Mesenchymal stem cell (in vitro differentiated cells and primary cell): ENCODE results near the gene ATP8A1.

Experiments
- DNase-seq: peaks from one replicate; pipeline ENCODE4 v3.0.0-alpha.2; 2013
- H2AFZ ChIP-seq: one replicate; pipeline ENCODE4 v1.6.1; 2013; ENCODE audit warnings: low read depth, mild to moderate bottlenecking, control low read depth, inconsistent platforms, low read length, moderate library complexity
- H2AK5ac ChIP-seq: 2 replicates; pipeline ENCODE4 v1.6.1; 2013; ENCODE audit warnings: low read length, moderate library complexity, mild to moderate bottlenecking, inconsistent platforms; ENCODE audit not compliant: severe bottlenecking
- H2BK120ac ChIP-seq: one replicate; pipeline ENCODE4 v1.6.1; 2013; ENCODE audit warnings: low read depth, mild to moderate bottlenecking, inconsistent platforms, low read length, moderate library complexity
- H2BK12ac ChIP-seq, 2 experiments: one replicate each; pipeline ENCODE4 v1.6.1; 2013; ENCODE audit warnings: inconsistent platforms in 2 of 2, low read length in 2 of 2, mild to moderate bottlenecking in 2 of 2, moderate library complexity in 2 of 2, control low read depth in 1 of 2
- H2BK15ac ChIP-seq: one replicate; pipeline ENCODE4 v1.6.1; 2013; ENCODE audit warnings: mild to moderate bottlenecking, low read depth, inconsistent platforms; ENCODE audit not compliant: poor library complexity, severe bottlenecking
- H2BK5ac ChIP-seq: 2 replicates; pipeline ENCODE4 v1.6.1; 2013; ENCODE audit warnings: low read depth, mild to moderate bottlenecking, low read length, control low read depth, inconsistent platforms; ENCODE audit not compliant: poor library complexity, severe bottlenecking
- H3K14ac ChIP-seq, 2 experiments: one replicate each; pipeline ENCODE4 v1.6.1; 2013; ENCODE audit warnings: inconsistent platforms in 2 of 2, low read length in 2 of 2, control low read depth in 1 of 2, mild to moderate bottlenecking in 1 of 2, moderate library complexity in 1 of 2
- H3K18ac ChIP-seq, 2 experiments: one replicate each; pipeline ENCODE4 v1.6.1; 2013; ENCODE audit warnings: inconsistent platforms in 2 of 2, low read length in 2 of 2, control low read depth in 1 of 2, low read depth in 1 of 2, mild to moderate bottlenecking in 1 of 2
- H3K23ac ChIP-seq, 2 experiments: one replicate each; pipeline ENCODE4 v1.6.1; 2013; ENCODE audit warnings: inconsistent platforms in 2 of 2, low read length in 2 of 2, mild to moderate bottlenecking in 2 of 2, moderate library complexity in 2 of 2, control low read depth in 1 of 2
- H3K27ac ChIP-seq: 2 replicates; pipeline ENCODE4 v1.5.1; 2013; ENCODE audit warnings: mild to moderate bottlenecking, moderate library complexity, low read length, control low read depth, inconsistent platforms; ENCODE audit not compliant: poor library complexity, severe bottlenecking
- H3K27me3 ChIP-seq, 2 experiments: 2 replicates each; pipeline versions ENCODE4 v1.6.1 to v1.7.0; 2013; ENCODE audit warnings: low read length in 2 of 2, mild to moderate bottlenecking in 2 of 2, moderate library complexity in 2 of 2, control low read depth in 1 of 2, inconsistent platforms in 1 of 2; ENCODE audit not compliant: control insufficient read depth in 1 of 2, insufficient read depth in 1 of 2
- H3K36me3 ChIP-seq, 2 experiments: 2 replicates each; pipeline versions ENCODE4 v1.6.1 to v1.7.0; 2013; ENCODE audit warnings: low read length in 2 of 2, control low read depth in 1 of 2, inconsistent platforms in 1 of 2, low read depth in 1 of 2, mild to moderate bottlenecking in 1 of 2; ENCODE audit not compliant: insufficient read depth in 2 of 2, control insufficient read depth in 1 of 2
- H3K4ac ChIP-seq, 2 experiments: one replicate each; pipeline ENCODE4 v1.6.1; 2013; ENCODE audit warnings: inconsistent platforms in 2 of 2, low read length in 2 of 2, mild to moderate bottlenecking in 2 of 2, moderate library complexity in 2 of 2, control low read depth in 1 of 2, low read depth in 1 of 2
- H3K4me1 ChIP-seq: 2 replicates; pipeline ENCODE4 v1.6.1; 2013; ENCODE audit warnings: low read depth, low read length, control low read depth; ENCODE audit not compliant: control insufficient read depth, insufficient read depth
- H3K4me2 ChIP-seq: 2 replicates; pipeline ENCODE4 v1.6.1; 2013; ENCODE audit warnings: low read length, mild to moderate bottlenecking, inconsistent platforms; ENCODE audit not compliant: poor library complexity, severe bottlenecking
- H3K4me3 ChIP-seq, 2 experiments: 2 replicates each; pipeline versions ENCODE4 v1.5.1 to v1.7.0; 2013; ENCODE audit warnings: low read length in 2 of 2, mild to moderate bottlenecking in 2 of 2, control low read depth in 1 of 2, low read depth in 1 of 2; ENCODE audit not compliant: insufficient read depth in 1 of 2
- H3K79me1 ChIP-seq: replicated peaks from 2 replicates; pipeline ENCODE4 v1.6.1; 2013; ENCODE audit warnings: mild to moderate bottlenecking, control low read depth, low read length, inconsistent platforms; ENCODE audit not compliant: poor library complexity, severe bottlenecking
- H3K9ac ChIP-seq: 2 replicates; pipeline ENCODE4 v1.7.0; 2013; ENCODE audit warnings: mild to moderate bottlenecking, low read length, moderate library complexity
- H3K9me3 ChIP-seq: 2 replicates; pipeline ENCODE4 v1.7.0; 2013; ENCODE audit warnings: mild to moderate bottlenecking, low read length; ENCODE audit not compliant: control insufficient read depth
- H4K8ac ChIP-seq: one replicate; pipeline ENCODE4 v1.6.1; 2013; ENCODE audit warnings: inconsistent platforms, mild to moderate bottlenecking, low read length, moderate library complexity
- H4K91ac ChIP-seq: one replicate; pipeline ENCODE4 v1.6.1; 2013; ENCODE audit warnings: mild to moderate bottlenecking, low read length, inconsistent platforms
- WGBS: methylation state at CpG from one replicate; pipeline ENCODE4 v1.1.7; 2013; ENCODE audit warnings: mixed read lengths; 5-methylcytosine and 5-hydroxymethylcytosine counted together

The ATP8A1 gene

DNA sequence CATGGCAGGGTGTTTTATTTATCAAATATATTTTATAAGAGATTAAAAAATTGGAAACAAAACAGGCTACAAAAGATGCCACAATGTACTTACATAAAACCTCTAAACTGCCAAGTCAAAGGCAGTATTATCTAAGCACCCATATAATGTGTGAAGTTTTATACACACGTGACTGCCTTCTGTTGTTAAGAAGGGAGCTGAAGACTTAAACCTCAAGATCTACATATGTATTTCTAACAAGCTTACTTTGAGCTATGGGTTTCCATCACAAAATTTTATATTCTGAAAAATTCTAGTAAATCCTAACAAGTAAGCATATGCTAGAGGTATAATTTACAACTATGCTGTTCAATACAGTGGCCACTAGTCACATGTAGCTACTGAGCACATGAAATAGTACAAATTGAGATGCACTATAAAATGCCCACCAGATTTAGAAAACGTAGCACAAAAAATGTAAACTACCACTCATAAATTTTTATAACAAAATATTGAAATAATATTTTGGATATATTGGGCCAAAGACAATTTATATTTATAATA lies 9.8 kb downstream of the ATP8A1 start:
- no peak overlapping the region for H3K4me2 ChIP-seq
- WGBS = no CpG with 5 or more reads among the region's 2 CpGs
- H2AK5ac ChIP-seq = no peak overlapping the region
- H3K18ac ChIP-seq = no peak overlapping the region
- H2AFZ ChIP-seq = no peak overlapping the region
- no peak overlapping the region for H3K9ac ChIP-seq
- H4K8ac ChIP-seq = no peak overlapping the region
- H2BK15ac ChIP-seq = no peak overlapping the region
- no peaks in the 10 kb centered on the region for H3K36me3 ChIP-seq
- no peak overlapping the region for H3K23ac ChIP-seq
- no peak overlapping the region for H3K4me3 ChIP-seq
- H3K4ac ChIP-seq = no peak overlapping the region
- no peak overlapping the region for H2BK5ac ChIP-seq
- DNase-seq = no peak
- no peaks in the 10 kb centered on the region for H3K4me1 ChIP-seq
- no peak overlapping the region for H3K27ac ChIP-seq
- H3K79me1 ChIP-seq = peaks cover 1% of the 10 kb centered on the region
- H3K14ac ChIP-seq = no peak overlapping the region
- no peak overlapping the region for H4K91ac ChIP-seq
- no peak overlapping the region for H2BK12ac ChIP-seq
- H2BK120ac ChIP-seq = no peak overlapping the region
- H3K27me3 ChIP-seq = peaks cover 0 to 17% of the 10 kb centered on the region in 2 experiments
- H3K9me3 ChIP-seq = peaks cover 3% of the 10 kb centered on the region

DNA sequence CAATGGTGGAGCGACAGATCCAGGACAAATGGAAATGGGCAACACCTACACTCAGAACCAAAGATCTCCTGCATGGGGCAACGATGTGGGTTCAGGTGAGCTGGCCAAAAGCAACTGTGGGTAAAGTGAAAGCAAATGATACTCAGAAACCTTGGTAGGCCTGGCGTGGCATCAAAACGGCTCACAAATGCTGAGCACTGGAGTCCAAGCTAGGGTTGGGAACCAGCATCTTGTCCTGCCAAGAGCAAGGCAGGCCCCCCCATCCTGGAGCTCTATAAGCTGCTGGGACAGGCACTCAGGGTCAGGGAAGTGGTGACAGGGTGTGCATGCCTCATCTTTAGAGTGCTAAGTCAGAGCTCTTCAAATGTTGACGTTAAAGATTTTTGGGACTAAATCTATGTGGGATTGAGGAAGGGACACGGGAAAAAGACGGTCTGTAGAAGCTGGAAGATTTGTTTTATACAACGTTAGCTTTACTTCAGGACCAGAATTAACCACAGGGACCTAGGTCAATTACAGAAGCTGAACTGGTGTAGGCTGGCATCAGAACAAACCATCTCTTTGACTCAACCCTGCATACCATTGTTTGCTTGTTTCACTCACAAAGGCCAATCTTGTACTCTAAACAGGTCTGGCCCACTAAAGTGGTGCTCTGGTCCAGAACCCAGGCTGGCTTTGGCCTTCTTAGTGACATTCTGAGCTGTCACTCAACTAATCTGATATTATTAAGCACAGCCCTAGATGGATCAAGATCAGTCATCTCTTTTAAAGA lies 10.7 kb downstream of the ATP8A1 start:
- H3K27me3 ChIP-seq = peaks cover 0 to 8% of the 10 kb centered on the region in 2 experiments
- H3K9ac ChIP-seq = no peak overlapping the region
- H3K23ac ChIP-seq = no peak overlapping the region
- H2BK12ac ChIP-seq = no peak overlapping the region
- H3K9me3 ChIP-seq = no peaks in the 10 kb centered on the region
- no peak overlapping the region for H3K18ac ChIP-seq
- H2BK120ac ChIP-seq = no peak overlapping the region
- no peak overlapping the region for H3K4me2 ChIP-seq
- DNase-seq = no peak
- H3K4me1 ChIP-seq = no peaks in the 10 kb centered on the region
- H4K8ac ChIP-seq = no peak overlapping the region
- H2BK5ac ChIP-seq = no peak overlapping the region
- H2BK15ac ChIP-seq = no peak overlapping the region
- no peak overlapping the region for H2AFZ ChIP-seq
- no peak overlapping the region for H2AK5ac ChIP-seq
- H3K79me1 ChIP-seq = peaks cover 1% of the 10 kb centered on the region
- no peak overlapping the region for H3K27ac ChIP-seq
- no peaks in the 10 kb centered on the region for H3K36me3 ChIP-seq
- H3K4me3 ChIP-seq = no peak overlapping the region
- H3K4ac ChIP-seq = no peak overlapping the region
- no peak overlapping the region for H3K14ac ChIP-seq
- H4K91ac ChIP-seq = no peak overlapping the region
- WGBS = 92% methylated on average over 8 of the region's 8 CpGs

DNA sequence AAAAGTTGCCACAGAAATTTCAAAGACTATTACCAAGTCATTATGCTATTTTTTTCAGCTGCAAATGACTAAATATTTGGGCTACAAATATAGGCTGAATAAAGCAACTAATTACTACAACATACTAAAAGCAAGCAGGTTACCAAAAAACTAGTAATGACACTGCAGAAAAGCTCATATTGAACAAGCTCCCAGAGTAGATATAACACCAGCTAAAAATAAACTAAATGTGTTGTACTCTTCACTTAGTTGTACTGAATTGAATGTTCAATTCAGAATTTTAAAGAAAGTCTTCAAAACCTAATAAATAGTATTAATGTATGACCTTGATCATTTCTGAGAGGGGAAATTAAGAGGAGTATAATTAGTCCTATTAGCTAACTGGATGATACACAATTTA lies 12.0 kb downstream of the ATP8A1 start:
- no peak overlapping the region for H3K23ac ChIP-seq
- no peak overlapping the region for H3K4ac ChIP-seq
- no peak overlapping the region for H3K18ac ChIP-seq
- no peak overlapping the region for H3K27ac ChIP-seq
- no peak overlapping the region for H3K9ac ChIP-seq
- no peak overlapping the region for H2BK5ac ChIP-seq
- no peak overlapping the region for H2BK120ac ChIP-seq
- H3K27me3 ChIP-seq = peaks cover 0 to 5% of the 10 kb centered on the region in 2 experiments
- H3K9me3 ChIP-seq = no peaks in the 10 kb centered on the region
- H3K4me1 ChIP-seq = no peaks in the 10 kb centered on the region
- H3K14ac ChIP-seq = no peak overlapping the region
- no peak overlapping the region for H4K8ac ChIP-seq
- H2BK15ac ChIP-seq = no peak overlapping the region
- H2BK12ac ChIP-seq = no peak overlapping the region
- H3K4me3 ChIP-seq = no peak overlapping the region
- no peaks in the 10 kb centered on the region for H3K36me3 ChIP-seq
- H4K91ac ChIP-seq = no peak overlapping the region
- H3K79me1 ChIP-seq = peaks cover 1% of the 10 kb centered on the region
- H2AK5ac ChIP-seq = no peak overlapping the region
- H2AFZ ChIP-seq = no peak overlapping the region
- no peak overlapping the region for H3K4me2 ChIP-seq
- DNase-seq = no peak

DNA sequence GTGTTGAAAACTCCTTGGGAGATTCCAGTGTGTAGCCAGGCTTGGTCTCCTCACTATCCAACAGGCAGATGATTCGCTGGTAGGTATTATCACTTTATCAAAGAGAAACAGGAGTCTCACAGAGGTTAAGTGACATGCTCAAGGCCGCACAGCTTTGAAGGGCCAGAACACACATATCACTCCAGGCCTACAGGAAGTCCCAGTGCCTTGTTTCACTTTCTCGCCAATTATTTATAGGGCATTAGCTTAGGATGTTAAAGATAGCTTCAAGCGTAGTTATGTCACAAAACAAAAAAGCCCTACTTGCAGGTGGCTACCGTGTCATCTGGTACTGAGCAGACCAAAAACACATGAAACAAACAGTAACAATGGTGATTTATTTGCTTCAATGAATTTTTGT lies 13.2 kb downstream of the ATP8A1 start:
- no peak overlapping the region for H3K18ac ChIP-seq
- H3K9me3 ChIP-seq = no peaks in the 10 kb centered on the region
- no peak overlapping the region for H3K23ac ChIP-seq
- no peaks in the 10 kb centered on the region for H3K27me3 ChIP-seq
- H3K4me2 ChIP-seq = no peak overlapping the region
- no peaks in the 10 kb centered on the region for H3K36me3 ChIP-seq
- peaks cover 1% of the 10 kb centered on the region for H3K79me1 ChIP-seq
- H2AFZ ChIP-seq = no peak overlapping the region
- H4K91ac ChIP-seq = no peak overlapping the region
- H3K27ac ChIP-seq = no peak overlapping the region
- DNase-seq = no peak
- 88% methylated on average over 4 of the region's 5 CpGs for WGBS
- H2BK12ac ChIP-seq = no peak overlapping the region
- H3K14ac ChIP-seq = no peak overlapping the region
- no peak overlapping the region for H2AK5ac ChIP-seq
- H3K4ac ChIP-seq = peak overlapping the region in 1 of 2 experiments; percentile 6
- no peak overlapping the region for H4K8ac ChIP-seq
- no peak overlapping the region for H3K4me3 ChIP-seq
- H3K4me1 ChIP-seq = no peaks in the 10 kb centered on the region
- no peak overlapping the region for H2BK15ac ChIP-seq
- H2BK5ac ChIP-seq = no peak overlapping the region
- no peak overlapping the region for H3K9ac ChIP-seq
- no peak overlapping the region for H2BK120ac ChIP-seq
